ENCODE data around the gene PTGIR.

DNA sequence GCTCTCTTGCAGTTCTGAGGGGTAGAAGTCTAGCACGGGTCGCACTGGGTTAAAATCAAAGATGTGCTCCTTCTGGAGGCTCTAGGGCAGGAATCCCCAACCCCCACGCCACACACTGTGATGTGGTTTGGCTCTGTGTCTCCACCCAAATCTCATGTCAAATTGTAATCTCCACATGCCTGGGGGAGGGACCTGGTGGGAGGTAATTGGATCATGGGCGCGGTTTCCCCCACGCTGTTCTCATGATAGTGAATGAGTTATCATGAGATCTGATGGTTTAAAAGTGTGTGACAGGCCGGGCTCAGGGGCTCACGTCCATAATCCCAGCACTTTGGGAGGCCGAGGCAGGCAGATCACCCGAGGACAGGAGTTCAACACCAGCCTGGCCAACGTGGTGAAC is 50.4 kb downstream of the PTGIR start:
- TF ChIP-seq, protein P1, sequence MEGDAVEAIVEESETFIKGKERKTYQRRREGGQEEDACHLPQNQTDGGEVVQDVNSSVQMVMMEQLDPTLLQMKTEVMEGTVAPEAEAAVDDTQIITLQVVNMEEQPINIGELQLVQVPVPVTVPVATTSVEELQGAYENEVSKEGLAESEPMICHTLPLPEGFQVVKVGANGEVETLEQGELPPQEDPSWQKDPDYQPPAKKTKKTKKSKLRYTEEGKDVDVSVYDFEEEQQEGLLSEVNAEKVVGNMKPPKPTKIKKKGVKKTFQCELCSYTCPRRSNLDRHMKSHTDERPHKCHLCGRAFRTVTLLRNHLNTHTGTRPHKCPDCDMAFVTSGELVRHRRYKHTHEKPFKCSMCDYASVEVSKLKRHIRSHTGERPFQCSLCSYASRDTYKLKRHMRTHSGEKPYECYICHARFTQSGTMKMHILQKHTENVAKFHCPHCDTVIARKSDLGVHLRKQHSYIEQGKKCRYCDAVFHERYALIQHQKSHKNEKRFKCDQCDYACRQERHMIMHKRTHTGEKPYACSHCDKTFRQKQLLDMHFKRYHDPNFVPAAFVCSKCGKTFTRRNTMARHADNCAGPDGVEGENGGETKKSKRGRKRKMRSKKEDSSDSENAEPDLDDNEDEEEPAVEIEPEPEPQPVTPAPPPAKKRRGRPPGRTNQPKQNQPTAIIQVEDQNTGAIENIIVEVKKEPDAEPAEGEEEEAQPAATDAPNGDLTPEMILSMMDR (IDR thresholded peaks at IDR 0.05): no peak
- TF ChIP-seq POLR2A (IDR thresholded peaks at IDR 0.05): no peak
